GM19351 (cell line): Measurements from ENCODE around the gene TMEM192.
"Not testable (repeated sequence)": the region's sequence is repeated elsewhere in the genome, so short reads cannot be mapped to it uniquely, and the experiment has no call there.

Experiments used
- ATAC-seq: cut with Tn5 transposase; IDR thresholded peaks from one replicate; pipeline ENCODE4 v1.9.1; 2021; ENCODE audit warnings: mild to moderate bottlenecking, moderate library complexity; ENCODE audit not compliant: unreplicated experiment

TMEM192 gene

DNA sequence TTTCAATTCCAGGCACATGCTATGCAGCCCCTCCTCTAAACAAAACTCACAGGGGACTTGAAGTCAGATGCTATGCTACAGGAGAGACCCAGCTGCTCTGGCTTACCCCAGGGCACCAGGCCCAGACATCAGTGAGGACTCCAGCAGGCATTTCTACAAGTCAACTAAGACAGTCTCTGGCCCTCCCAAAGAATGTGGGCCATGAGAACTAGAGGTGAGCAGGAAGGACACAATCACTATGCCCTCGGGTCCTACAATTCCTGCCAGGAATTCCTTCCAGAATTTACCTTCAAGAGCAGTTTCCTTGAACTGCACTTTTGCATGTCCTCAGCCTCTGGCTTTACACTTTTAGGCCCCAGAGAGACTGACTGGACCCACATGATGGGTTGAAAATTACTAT lies 17.4 kb downstream of the TMEM192 start:
- ATAC-seq: no peak

- ATAC-seq: no peak
Observed at GRCh38 chr4:165094873-165095272, 17.8 kb downstream of the TMEM192 start.

GRCh38 chr4:165092187-165092586 lies 20.5 kb downstream of the TMEM192 start:
- ATAC-seq: not testable (repeated sequence)

DNA sequence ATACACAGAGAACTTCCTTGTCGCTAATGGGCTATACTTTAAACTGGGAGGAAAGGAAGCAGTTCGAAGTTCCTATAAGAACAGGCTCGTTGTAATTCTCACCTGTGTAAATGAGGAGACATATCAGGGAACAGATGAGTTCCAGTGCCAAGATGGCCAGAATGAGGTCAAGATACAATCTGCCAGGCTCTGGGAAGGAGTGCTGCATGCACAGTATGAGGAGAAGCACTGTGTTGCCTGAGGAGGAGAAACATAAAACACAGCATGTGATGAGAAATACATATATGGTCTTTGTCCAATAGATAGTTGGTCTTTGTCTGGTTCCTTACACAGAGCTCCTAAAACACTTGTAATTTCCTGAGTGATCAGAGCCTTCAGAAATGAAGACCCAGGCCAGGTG lies 24.3 kb downstream of the TMEM192 start:
- ATAC-seq: no peak

- no peak for ATAC-seq
Observed at GRCh38 chr4:165085946-165086345, 26.7 kb downstream of the TMEM192 start.

DNA sequence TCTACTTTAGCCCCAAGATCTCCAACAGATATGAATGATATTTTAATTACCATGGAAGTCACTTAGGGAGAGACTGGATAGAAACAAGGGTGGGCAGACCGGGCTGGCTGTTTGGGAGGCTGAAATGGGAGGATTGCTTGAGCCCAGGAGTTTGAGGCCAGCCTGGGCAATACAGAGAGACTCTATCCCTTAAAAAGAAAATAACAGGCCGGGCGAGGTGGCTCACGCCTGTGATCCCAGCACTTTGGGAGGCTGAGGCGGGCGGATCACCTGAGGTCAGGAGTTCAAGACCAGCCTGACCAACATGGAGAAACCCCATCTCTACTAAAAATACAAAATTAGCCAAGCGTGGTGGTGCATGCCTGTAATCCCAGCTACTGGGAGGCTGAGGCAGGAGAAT lies 27.9 kb downstream of the TMEM192 start:
- ATAC-seq: not testable (repeated sequence)

- ATAC-seq: no peak
Observed at GRCh38 chr4:165079476-165079875, 33.2 kb downstream of the TMEM192 start.

GRCh38 chr4:165077034-165077578 lies 35.6 kb downstream of the TMEM192 start:
- no peak for ATAC-seq

- ATAC-seq: not testable (repeated sequence)
Observed at GRCh38 chr4:165073346-165073745, 39.3 kb downstream of the TMEM192 start.

DNA sequence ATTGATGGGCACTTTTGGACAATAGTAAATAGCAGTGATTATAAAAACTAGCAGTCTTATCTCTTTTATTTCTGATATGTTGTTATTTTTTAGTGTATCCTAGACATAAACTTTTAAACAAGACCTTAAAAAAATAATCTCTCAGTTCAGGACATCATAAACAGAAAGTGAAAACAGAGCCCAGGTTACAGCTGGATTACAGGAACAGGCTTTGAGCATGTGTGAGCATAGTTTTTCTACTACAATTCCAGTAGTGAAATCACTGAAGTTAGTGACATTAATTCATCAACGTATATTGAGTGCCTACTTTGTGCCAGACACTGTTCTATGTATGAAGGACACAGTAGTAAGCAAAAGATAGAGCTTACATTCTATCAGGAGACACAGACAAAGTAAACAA lies 42.1 kb downstream of the TMEM192 start:
- ATAC-seq: no peak

DNA sequence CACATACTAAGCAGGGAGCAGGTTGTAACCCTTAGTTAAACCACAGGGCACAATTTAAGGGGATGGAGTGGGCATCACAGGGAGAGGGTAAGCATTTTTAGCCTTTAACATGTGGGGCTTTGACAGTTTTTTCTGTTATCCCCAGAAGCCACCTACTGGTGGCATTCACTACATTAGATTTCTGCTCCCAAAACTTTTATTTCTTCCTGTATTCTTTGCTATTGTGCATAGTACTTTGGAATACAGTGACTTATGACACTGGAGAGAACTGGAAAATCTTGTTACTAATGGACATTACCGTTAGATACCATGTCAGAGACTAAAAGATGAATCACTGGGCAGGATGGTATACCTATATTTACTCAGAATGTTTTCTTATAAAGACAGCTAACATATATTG lies 51.7 kb downstream of the TMEM192 start:
- ATAC-seq: no peak

- ATAC-seq: no peak
Observed at GRCh38 chr4:165059386-165059785, 53.3 kb downstream of the TMEM192 start.

GRCh38 chr4:165058666-165059065 lies 54.0 kb downstream of the TMEM192 start:
- no peak for ATAC-seq

DNA sequence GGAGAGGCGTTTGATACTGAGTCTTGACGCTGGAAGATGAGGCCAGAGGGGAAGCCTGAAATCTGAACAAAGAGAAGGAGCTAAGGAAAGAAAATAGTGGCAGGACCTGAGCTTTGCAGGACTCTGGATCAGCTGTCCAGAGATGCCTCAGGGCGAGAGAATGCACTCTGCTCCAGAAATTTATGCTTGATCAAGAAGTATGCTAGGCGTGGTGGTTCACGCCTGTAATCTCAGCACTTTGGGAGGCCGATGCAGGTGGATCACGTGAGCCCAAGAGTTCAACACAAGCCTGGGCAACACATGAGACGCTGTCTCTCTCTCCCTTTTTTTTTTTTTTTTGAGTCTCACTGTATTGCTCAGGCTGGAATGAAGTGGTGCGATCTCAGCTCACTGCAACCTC lies 57.1 kb downstream of the TMEM192 start:
- ATAC-seq: no peak

GRCh38 chr4:165053645-165054044 lies 59.0 kb downstream of the TMEM192 start, which contains the start of gene TRIM75:
TSS of gene TRIM75 (plus strand) at chr4:165053866. CDS start at chr4:165059148, 5,282 bp downstream.
- no peak for ATAC-seq

GRCh38 chr4:165052627-165053026 lies 60.0 kb downstream of the TMEM192 start:
- no peak for ATAC-seq

- no peak for ATAC-seq
Observed at GRCh38 chr4:165048170-165048569, 64.5 kb downstream of the TMEM192 start.

DNA sequence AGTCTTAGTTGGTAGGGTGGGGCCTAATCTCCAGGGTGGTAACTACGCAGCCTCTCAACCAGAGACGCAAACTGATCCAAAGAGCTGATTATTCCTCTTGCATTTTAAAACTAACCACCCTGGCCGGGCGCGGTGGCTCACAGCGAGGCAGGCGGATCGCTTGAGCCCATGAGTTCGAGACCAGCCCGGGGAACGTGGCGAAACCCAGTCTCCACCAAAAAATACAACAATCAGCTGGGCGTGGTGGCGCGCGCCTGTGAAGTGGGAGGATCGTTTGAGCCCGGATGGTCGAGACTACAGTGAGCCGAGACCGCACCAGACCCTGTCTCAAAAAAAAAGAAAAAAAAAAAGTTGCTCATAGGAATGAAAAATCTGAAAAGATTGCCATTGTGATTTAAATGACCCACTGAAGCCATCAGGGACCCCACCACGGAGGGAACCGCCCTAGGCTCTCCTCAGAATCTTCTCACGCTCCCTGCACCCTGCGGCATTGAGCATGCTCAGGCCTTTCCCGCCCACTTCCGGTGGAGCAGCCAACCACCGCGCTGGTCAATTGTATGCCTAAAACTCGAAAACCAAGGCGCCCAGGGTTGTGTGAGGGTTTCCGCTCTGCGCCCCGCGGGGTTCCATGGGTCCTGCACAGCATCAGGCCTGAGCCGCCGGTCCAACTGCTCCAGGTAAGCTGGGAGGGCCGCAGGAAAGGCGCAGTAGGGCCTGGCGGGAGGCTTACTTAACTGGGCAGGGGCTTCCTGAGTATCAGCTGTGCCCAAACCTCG lies 81.0 kb downstream of the TMEM192 start, which contains the start of gene TRIM60:
Gene TRIM60, plus strand, starts transcription at position 564 of the 776 bp plus-strand sequence. CDS start 8,074 bp downstream, outside the sequence.
- ATAC-seq: no peak

- ATAC-seq: no peak
Observed at GRCh38 chr4:165027762-165028402, 84.8 kb downstream of the TMEM192 start.

- not testable (repeated sequence) for ATAC-seq
Observed at GRCh38 chr4:165025782-165026181, 86.9 kb downstream of the TMEM192 start.
